ENCODE results near the gene GALNT13.

The GALNT13 gene

GRCh38 chr2:154497019-154497418 lies 625.3 kb downstream of the GALNT13 start:
- no peak for DNase-seq (ENCODE audit: low read depth)
- TF ChIP-seq, protein P1, sequence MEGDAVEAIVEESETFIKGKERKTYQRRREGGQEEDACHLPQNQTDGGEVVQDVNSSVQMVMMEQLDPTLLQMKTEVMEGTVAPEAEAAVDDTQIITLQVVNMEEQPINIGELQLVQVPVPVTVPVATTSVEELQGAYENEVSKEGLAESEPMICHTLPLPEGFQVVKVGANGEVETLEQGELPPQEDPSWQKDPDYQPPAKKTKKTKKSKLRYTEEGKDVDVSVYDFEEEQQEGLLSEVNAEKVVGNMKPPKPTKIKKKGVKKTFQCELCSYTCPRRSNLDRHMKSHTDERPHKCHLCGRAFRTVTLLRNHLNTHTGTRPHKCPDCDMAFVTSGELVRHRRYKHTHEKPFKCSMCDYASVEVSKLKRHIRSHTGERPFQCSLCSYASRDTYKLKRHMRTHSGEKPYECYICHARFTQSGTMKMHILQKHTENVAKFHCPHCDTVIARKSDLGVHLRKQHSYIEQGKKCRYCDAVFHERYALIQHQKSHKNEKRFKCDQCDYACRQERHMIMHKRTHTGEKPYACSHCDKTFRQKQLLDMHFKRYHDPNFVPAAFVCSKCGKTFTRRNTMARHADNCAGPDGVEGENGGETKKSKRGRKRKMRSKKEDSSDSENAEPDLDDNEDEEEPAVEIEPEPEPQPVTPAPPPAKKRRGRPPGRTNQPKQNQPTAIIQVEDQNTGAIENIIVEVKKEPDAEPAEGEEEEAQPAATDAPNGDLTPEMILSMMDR (IDR thresholded peaks at IDR 0.05; ENCODE audit: control insufficient read depth, extremely low read depth, insufficient read depth): no peak
- H3K4me3 ChIP-seq (ENCODE audit: low read depth, low read length): no peak overlapping the region
